Right atrium auricular region (tissue), 2 donors: Measurements from ENCODE around the gene TBXAS1. TPM values are rescaled to one million over a fixed set of nuclear protein-coding genes. Genes with fewer than 3 reads are reported as not detected.

ENCODE experiments used
- DNase-seq: peaks from one replicate; pipeline ENCODE4 v3.0.0-alpha.2; 2019; ENCODE audit warnings: low spot score
- H3K27ac ChIP-seq, 2 donors: fragments of 200-600 bp; sonication (generic); 1 replicate in 1 of 2; 2 replicates in 1 of 2; pipeline ENCODE4 v1.5.1; 2016 to 2019
- H3K27me3 ChIP-seq, 2 donors: fragments of 200-600 bp; sonication (generic); one replicate each; pipeline versions ENCODE4 v1.5.1 to v1.6.0; 2017 to 2019
- H3K36me3 ChIP-seq: fragments of 200-600 bp; sonication (generic); one replicate; pipeline ENCODE4 v1.5.1; 2016
- H3K4me1 ChIP-seq, 2 donors: fragments of 200-600 bp; sonication (generic); one replicate each; pipeline versions ENCODE4 v1.5.1 to v1.6.0; 2017 to 2019
- H3K4me3 ChIP-seq, 2 donors: fragments of 200-600 bp; sonication (generic); 1 replicate in 1 of 2; 2 replicates in 1 of 2; pipeline ENCODE4 v1.5.1; 2017 to 2019; ENCODE audit warnings: mild to moderate bottlenecking in 1 of 2, moderate library complexity in 1 of 2
- H3K9me3 ChIP-seq, 2 donors: fragments of 200-600 bp; sonication (generic); one replicate each; pipeline ENCODE4 v1.5.1; 2019
- CTCF ChIP-seq, 2 donors: fragments of 200-600 bp; sonication (generic); IDR thresholded peaks; one replicate each; pipeline ENCODE4 v1.5.1; 2019; ENCODE audit warnings: antibody characterized with exemption in 2 of 2
- total RNA-seq, 2 donors: library from RNA; depleted of rRNA; stranded (reverse); fragments of >200 nt; gene quantifications; one replicate each; pipeline ENCODE4 v1.1.0, GENCODE V29; 2016

The TBXAS1 gene
- total RNA-seq, 2 donors from 2014 or later, result 4.6 to 15.3 TPM

- Histone ChIP-seq H3K27me3 (no peaks in the 10 kb centered on the region), H3K4me3 (no peak overlapping the region), H3K27ac (no peak overlapping the region), H3K36me3 (no peaks in the 10 kb centered on the region), H3K4me1 (no peaks in the 10 kb centered on the region), H3K9me3 (no peaks in the 10 kb centered on the region)
- no peak for DNase-seq
- TF ChIP-seq CTCF (IDR thresholded peaks at IDR 0.05), result no peak
Measured at GRCh38 chr7:139936760-139937310, 107.8 kb downstream of the TBXAS1 start.

GRCh38 chr7:139937715-139938114, 108.7 kb downstream of the TBXAS1 start:
- Histone ChIP-seq H3K27me3 (no peaks in the 10 kb centered on the region), H3K4me3 (no peak overlapping the region), H3K36me3 (no peaks in the 10 kb centered on the region), H3K27ac (no peak overlapping the region), H3K4me1 (no peaks in the 10 kb centered on the region), H3K9me3 (no peaks in the 10 kb centered on the region)
- DNase-seq, result no peak
- TF ChIP-seq CTCF (IDR thresholded peaks at IDR 0.05), result no peak

GRCh38 chr7:139940866-139941265, 111.8 kb downstream of the TBXAS1 start:
- Histone ChIP-seq H3K9me3 (peaks cover 0 to 7% of the 10 kb centered on the region in 2 donors), H3K36me3 (no peaks in the 10 kb centered on the region), H3K27me3 (no peaks in the 10 kb centered on the region), H3K4me3 (no peak overlapping the region), H3K27ac (no peak overlapping the region), H3K4me1 (no peaks in the 10 kb centered on the region)
- TF ChIP-seq CTCF (IDR thresholded peaks at IDR 0.05), result no peak
- DNase-seq, result no peak

- no peak for TF ChIP-seq CTCF (IDR thresholded peaks at IDR 0.05)
- Histone ChIP-seq H3K27me3 (no peaks in the 10 kb centered on the region), H3K36me3 (no peaks in the 10 kb centered on the region), H3K9me3 (peaks cover 0 to 9% of the 10 kb centered on the region in 2 donors), H3K4me3 (no peak overlapping the region), H3K27ac (no peak overlapping the region), H3K4me1 (no peaks in the 10 kb centered on the region)
- no peak for DNase-seq
Measured at GRCh38 chr7:139941421-139941820, 112.4 kb downstream of the TBXAS1 start.

- Histone ChIP-seq H3K27ac (no peak overlapping the region), H3K36me3 (no peaks in the 10 kb centered on the region), H3K9me3 (peaks cover 0 to 9% of the 10 kb centered on the region in 2 donors), H3K4me3 (no peak overlapping the region), H3K4me1 (no peaks in the 10 kb centered on the region), H3K27me3 (no peaks in the 10 kb centered on the region)
- no peak for TF ChIP-seq CTCF (IDR thresholded peaks at IDR 0.05)
- no peak for DNase-seq
Measured at GRCh38 chr7:139941866-139942265, 112.8 kb downstream of the TBXAS1 start.

GRCh38 chr7:139942636-139943035, 113.6 kb downstream of the TBXAS1 start:
- no peak overlapping the region for H3K4me3 ChIP-seq

More at GRCh38 chr7:139942636-139943035, 113.6 kb downstream of the TBXAS1 start:
- Histone ChIP-seq H3K4me1 (no peaks in the 10 kb centered on the region), H3K36me3 (no peaks in the 10 kb centered on the region), H3K9me3 (peaks cover 0 to 9% of the 10 kb centered on the region in 2 donors), H3K27me3 (no peaks in the 10 kb centered on the region), H3K27ac (no peak overlapping the region)
- no peak for TF ChIP-seq CTCF (IDR thresholded peaks at IDR 0.05)
- no peak for DNase-seq
